Measurements from ENCODE around the gene KIAA0040.

KIAA0040 gene

GRCh38 chr1:175174309-175175102 is 18.1 kb downstream of the KIAA0040 start:
- peak overlapping the region; percentile 81 to 88 for H3K27ac Mint-ChIP-seq
- H3K4me3 Mint-ChIP-seq: peak overlapping the region; percentile 19 to 66
- ATAC-seq (replicated peaks) (peak; percentile 82), DNase-seq (no peak)
- peaks cover 22% of the 10 kb centered on the region for H3K36me3 Mint-ChIP-seq (ENCODE audit: insufficient read depth)
- H3K27me3 Mint-ChIP-seq: no peaks in the 10 kb centered on the region
- H3K9me3 Mint-ChIP-seq: no peaks in the 10 kb centered on the region
- H3K4me1 Mint-ChIP-seq (ENCODE audit: low read depth in 2 of 2): peaks cover 55 to 78% of the 10 kb centered on the region in 2 donors

- Mint-ChIP-seq H3K4me1 (ENCODE audit: low read depth in 2 of 2) (peaks cover 55 to 79% of the 10 kb centered on the region in 2 donors), H3K27me3 (no peaks in the 10 kb centered on the region), H3K27ac (peak overlapping the region; percentile 81 to 88), H3K36me3 (ENCODE audit: insufficient read depth) (peaks cover 27% of the 10 kb centered on the region), H3K4me3 (no peak overlapping the region), H3K9me3 (no peaks in the 10 kb centered on the region)
- DNase-seq: no peak
- ATAC-seq (replicated peaks): no peak
These were observed 19.0 kb downstream of the KIAA0040 start for GRCh38 chr1:175173531-175173930.

- DNase-seq (no peak), ATAC-seq (replicated peaks) (no peak)
- Mint-ChIP-seq H3K4me1 (ENCODE audit: low read depth in 2 of 2) (peaks cover 59 to 79% of the 10 kb centered on the region in 2 donors), H3K27me3 (no peaks in the 10 kb centered on the region), H3K4me3 (no peak overlapping the region), H3K36me3 (ENCODE audit: insufficient read depth) (peaks cover 32% of the 10 kb centered on the region), H3K9me3 (no peaks in the 10 kb centered on the region), H3K27ac (peak overlapping the region; percentile 45 to 95)
These were observed 20.1 kb downstream of the KIAA0040 start for GRCh38 chr1:175172503-175172902.

DNA sequence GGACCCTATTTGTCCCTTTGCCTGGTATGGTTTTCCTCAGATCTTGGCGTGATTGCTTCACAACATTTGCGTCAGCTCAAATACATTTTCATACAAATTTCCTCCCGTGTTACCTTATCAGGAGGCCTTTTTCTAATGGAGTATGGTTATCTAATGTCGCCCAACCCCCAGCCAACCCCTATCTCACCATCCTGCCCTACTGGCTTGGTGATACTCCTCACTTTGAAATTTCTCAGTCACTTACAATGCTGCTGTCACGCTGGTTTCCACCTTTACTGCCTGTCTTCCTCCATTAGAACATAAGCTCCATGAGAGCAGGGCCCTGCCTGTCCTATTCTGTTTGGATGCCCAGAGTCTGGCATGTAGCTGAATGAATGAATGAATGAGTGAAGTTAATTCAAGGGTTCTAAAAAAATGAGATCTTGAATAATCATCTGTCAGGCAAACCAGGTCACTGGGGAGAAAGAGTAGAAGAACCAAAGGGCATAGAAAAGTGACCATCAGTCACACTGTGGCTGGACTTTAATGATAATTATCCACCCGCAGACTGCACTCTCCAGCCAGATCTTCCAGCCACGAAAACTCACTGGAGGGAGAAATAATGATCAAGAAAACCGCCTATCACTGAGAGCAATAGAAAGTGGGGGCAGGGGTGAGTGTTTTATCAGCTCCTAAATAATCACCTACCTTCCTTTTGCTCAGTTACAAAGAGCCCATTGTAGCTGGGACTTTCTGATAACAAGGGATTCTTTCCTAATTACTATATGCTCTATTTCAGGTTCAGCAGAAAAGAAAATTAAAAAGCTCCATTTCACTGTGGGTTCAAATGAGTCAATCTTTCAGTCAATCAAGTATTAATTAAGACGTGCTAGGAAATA is 21.3 kb downstream of the KIAA0040 start:
- H3K4me3 Mint-ChIP-seq: no peak overlapping the region
- peaks cover 29% of the 10 kb centered on the region for H3K36me3 Mint-ChIP-seq (ENCODE audit: insufficient read depth)
- no peaks in the 10 kb centered on the region for H3K27me3 Mint-ChIP-seq
- H3K9me3 Mint-ChIP-seq: no peaks in the 10 kb centered on the region
- peaks cover 58 to 84% of the 10 kb centered on the region in 2 donors for H3K4me1 Mint-ChIP-seq (ENCODE audit: low read depth in 2 of 2)
- no peak for DNase-seq
- no peak for ATAC-seq (replicated peaks)
- peak overlapping the region; percentile 75 to 95 for H3K27ac Mint-ChIP-seq

DNA sequence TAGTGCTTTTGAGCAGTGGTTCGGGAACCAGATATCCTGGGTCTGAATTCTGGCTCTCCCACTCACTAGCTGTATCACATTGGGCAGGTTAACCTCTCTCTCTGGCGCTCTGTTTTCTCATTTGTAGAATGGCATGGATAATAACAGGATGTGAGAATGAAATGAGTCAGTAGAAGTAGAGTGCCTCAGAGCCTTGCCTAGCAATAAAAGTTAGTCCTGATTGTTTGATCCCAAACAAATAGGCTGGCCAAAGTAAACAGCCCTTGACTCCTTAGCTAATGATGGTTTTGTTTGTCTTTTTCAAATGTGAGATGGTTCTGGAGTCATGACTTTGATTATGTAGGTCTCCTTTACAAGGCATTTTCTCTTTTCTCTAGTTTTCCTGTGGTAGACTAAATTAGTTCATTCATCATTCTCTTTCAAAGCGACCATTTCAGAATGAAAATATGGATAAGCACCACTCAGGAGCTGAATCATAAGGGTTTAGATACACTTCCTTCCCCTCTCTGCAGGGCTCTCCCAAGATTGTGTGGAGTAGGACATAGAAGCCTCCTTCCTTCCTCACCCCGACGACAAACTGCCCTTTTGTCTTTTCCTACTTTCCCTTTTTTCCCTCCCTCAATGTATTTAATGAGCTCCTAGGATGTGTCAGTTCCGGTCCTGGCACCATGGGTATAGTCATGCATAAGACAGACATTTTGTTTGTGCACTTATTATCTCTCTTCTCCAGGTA is 23.1 kb downstream of the KIAA0040 start:
- Mint-ChIP-seq H3K27me3 (no peaks in the 10 kb centered on the region), H3K4me3 (no peak overlapping the region), H3K4me1 (ENCODE audit: low read depth in 2 of 2) (peaks cover 55 to 76% of the 10 kb centered on the region in 2 donors), H3K36me3 (ENCODE audit: insufficient read depth) (peaks cover 27% of the 10 kb centered on the region), H3K27ac (peak overlapping the region; percentile 75 to 89), H3K9me3 (no peaks in the 10 kb centered on the region)
- ATAC-seq (replicated peaks) (no peak), DNase-seq (no peak)

DNA sequence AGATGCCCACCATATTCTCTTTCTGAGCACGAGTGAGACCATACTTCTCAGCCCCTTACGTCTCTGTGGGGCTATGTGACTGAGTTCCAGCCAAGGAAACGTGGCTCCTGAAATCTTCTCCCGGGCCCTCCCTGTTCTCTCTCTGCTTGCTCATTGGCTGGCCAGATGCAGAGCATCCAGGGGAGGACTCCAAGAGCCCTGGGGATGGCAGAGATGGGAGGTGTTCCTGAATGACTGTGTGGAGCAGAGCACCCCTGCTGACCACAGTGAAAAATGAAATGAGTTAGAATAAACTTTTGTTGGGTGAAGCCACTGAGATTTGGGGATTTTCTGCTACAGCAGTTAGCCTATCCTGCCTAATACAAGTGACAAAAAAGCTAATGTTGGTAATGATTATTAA is 23.8 kb downstream of the KIAA0040 start:
- DNase-seq (no peak), ATAC-seq (replicated peaks) (no peak)
- Mint-ChIP-seq H3K27me3 (no peaks in the 10 kb centered on the region), H3K4me3 (peak overlapping the region in 1 of 2 donors; percentile 27), H3K9me3 (no peaks in the 10 kb centered on the region), H3K4me1 (ENCODE audit: low read depth in 2 of 2) (peaks cover 50 to 74% of the 10 kb centered on the region in 2 donors), H3K36me3 (ENCODE audit: insufficient read depth) (peaks cover 30% of the 10 kb centered on the region), H3K27ac (peak overlapping the region; percentile 75 to 89)

DNA sequence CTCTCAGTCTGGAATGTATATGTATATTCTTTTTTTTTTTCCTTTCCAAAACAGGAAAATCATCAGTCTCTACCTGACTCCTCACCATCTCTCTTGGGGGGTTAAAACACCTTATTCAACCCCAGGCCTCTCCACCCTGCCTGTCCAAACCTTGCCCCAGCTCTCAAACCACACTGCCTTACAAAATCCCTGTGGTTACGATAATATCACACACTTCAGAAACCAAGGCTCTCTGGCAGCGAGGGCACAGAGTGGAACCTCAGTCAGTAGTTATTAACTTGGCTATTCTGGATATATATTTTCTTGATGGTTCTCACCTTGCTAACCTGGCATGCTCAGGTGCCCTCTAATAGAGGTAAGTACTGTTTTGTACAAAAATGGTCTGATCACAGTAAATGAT is 24.7 kb downstream of the KIAA0040 start:
- H3K36me3 Mint-ChIP-seq (ENCODE audit: insufficient read depth): peaks cover 37% of the 10 kb centered on the region
- H3K4me3 Mint-ChIP-seq: no peak overlapping the region
- H3K27ac Mint-ChIP-seq: peak overlapping the region; percentile 75 to 89
- DNase-seq: no peak
- peaks cover 49 to 69% of the 10 kb centered on the region in 2 donors for H3K4me1 Mint-ChIP-seq (ENCODE audit: low read depth in 2 of 2)
- H3K9me3 Mint-ChIP-seq: no peaks in the 10 kb centered on the region
- H3K27me3 Mint-ChIP-seq: no peaks in the 10 kb centered on the region
- no peak for ATAC-seq (replicated peaks)

DNA sequence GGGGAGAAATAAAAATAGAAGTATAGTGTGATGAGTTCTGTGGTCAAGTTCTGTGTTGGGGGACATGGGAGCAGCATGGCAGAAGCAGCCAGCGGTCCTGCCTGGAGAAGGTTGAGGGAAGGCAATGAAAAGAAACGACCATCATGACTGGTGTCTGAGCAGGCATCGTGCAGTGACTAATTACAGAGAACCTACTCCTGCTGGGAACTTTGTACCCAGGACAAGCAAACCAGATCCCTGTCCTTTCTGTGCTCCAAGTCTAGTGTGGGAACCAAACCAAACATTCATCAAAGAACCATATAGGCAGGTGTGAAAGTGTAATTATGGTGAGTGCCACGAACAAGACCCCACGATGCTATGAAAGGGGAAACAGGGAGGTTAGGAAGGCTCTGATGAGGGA is 25.8 kb downstream of the KIAA0040 start:
- H3K4me1 Mint-ChIP-seq (ENCODE audit: low read depth in 2 of 2): peaks cover 49 to 65% of the 10 kb centered on the region in 2 donors
- H3K36me3 Mint-ChIP-seq (ENCODE audit: insufficient read depth): peaks cover 36% of the 10 kb centered on the region
- ATAC-seq (replicated peaks): no peak

DNA sequence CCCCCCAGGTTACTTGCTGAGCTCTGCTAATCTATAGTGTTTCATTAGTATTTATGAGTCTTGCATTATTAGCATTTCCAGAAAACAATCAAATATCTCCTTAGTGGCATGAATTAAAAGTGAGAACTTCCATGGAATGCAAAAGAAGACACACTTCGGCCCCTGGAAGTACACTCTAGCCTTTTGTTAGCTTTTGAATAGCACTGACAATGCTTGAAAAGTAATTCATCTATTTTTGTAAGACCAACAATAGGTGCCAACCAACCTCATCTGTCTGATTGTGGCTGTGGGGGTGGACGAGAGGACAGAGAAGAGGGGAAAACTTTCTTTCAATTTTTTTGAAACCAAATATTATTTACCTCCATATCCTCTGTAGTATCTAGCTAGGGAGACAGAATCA is 27.8 kb downstream of the KIAA0040 start:
- DNase-seq (no peak), ATAC-seq (replicated peaks) (no peak)
- peaks cover 39% of the 10 kb centered on the region for H3K36me3 Mint-ChIP-seq (ENCODE audit: insufficient read depth)
- no peak overlapping the region for H3K27ac Mint-ChIP-seq
- peaks cover 36 to 57% of the 10 kb centered on the region in 2 donors for H3K4me1 Mint-ChIP-seq (ENCODE audit: low read depth in 2 of 2)
- H3K9me3 Mint-ChIP-seq: no peaks in the 10 kb centered on the region
- no peaks in the 10 kb centered on the region for H3K27me3 Mint-ChIP-seq
- H3K4me3 Mint-ChIP-seq: no peak overlapping the region

More for the DNA sequence above, 25.8 kb downstream of the KIAA0040 start:
- H3K4me3 Mint-ChIP-seq: no peak overlapping the region
- no peak for DNase-seq
- H3K9me3 Mint-ChIP-seq: no peaks in the 10 kb centered on the region
- no peaks in the 10 kb centered on the region for H3K27me3 Mint-ChIP-seq
- peak overlapping the region; percentile 75 to 89 for H3K27ac Mint-ChIP-seq

- Mint-ChIP-seq H3K27me3 (no peaks in the 10 kb centered on the region), H3K36me3 (ENCODE audit: insufficient read depth) (peaks cover 36% of the 10 kb centered on the region), H3K9me3 (no peaks in the 10 kb centered on the region), H3K4me3 (no peak overlapping the region), H3K4me1 (ENCODE audit: low read depth in 2 of 2) (peaks cover 28 to 47% of the 10 kb centered on the region in 2 donors), H3K27ac (peak overlapping the region; percentile 20 to 85)
- DNase-seq (no peak), ATAC-seq (replicated peaks) (no peak)
These were observed 28.9 kb downstream of the KIAA0040 start for GRCh38 chr1:175163702-175164101.

DNA sequence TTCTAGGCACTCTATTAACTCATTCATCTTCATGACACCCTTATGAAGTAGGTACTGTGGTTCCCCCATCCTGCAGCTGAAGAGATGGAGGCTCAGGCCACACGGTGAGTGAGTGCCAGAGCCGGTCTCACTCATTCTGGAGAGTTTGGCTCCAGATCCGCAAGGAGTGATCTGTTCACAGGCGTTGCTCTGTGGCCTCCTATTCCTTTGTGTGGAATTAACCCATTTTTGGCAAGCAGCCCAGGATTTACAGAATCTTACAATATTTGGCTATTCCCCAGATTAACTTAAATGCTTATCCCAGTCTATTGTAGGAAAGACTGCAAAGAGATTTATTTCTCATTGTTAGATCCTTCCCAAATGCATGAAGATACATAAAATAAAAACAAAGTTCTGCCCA is 29.6 kb downstream of the KIAA0040 start:
- DNase-seq (no peak), ATAC-seq (replicated peaks) (no peak)
- H3K27me3 Mint-ChIP-seq: no peaks in the 10 kb centered on the region
- H3K4me1 Mint-ChIP-seq (ENCODE audit: low read depth in 2 of 2): peaks cover 21 to 40% of the 10 kb centered on the region in 2 donors
- H3K27ac Mint-ChIP-seq: peak overlapping the region; percentile 20 to 85
- H3K36me3 Mint-ChIP-seq (ENCODE audit: insufficient read depth): peaks cover 33% of the 10 kb centered on the region
- no peaks in the 10 kb centered on the region for H3K9me3 Mint-ChIP-seq
- no peak overlapping the region for H3K4me3 Mint-ChIP-seq

- Mint-ChIP-seq H3K9me3 (no peaks in the 10 kb centered on the region), H3K36me3 (ENCODE audit: insufficient read depth) (peaks cover 11% of the 10 kb centered on the region), H3K4me3 (no peak overlapping the region), H3K27me3 (peaks cover 7 to 10% of the 10 kb centered on the region in 2 donors), H3K4me1 (ENCODE audit: low read depth in 2 of 2) (peaks cover 6 to 24% of the 10 kb centered on the region in 2 donors), H3K27ac (peak overlapping the region in 1 of 2 donors; percentile 27)
- no peak for ATAC-seq (replicated peaks)
- no peak for DNase-seq
These were observed 34.4 kb downstream of the KIAA0040 start for GRCh38 chr1:175158170-175158591.

GRCh38 chr1:175157200-175157599 is 35.4 kb downstream of the KIAA0040 start:
- DNase-seq (no peak), ATAC-seq (replicated peaks) (no peak)
- Mint-ChIP-seq H3K4me3 (no peak overlapping the region), H3K36me3 (ENCODE audit: insufficient read depth) (peaks cover 6% of the 10 kb centered on the region), H3K27me3 (peaks cover 11 to 19% of the 10 kb centered on the region in 2 donors), H3K9me3 (no peaks in the 10 kb centered on the region), H3K4me1 (ENCODE audit: low read depth in 2 of 2) (peaks cover 7 to 25% of the 10 kb centered on the region in 2 donors), H3K27ac (no peak overlapping the region)

All from effector memory CD8-positive, alpha-beta T cell (primary cell).